GM03348 (cell line): Measurements from ENCODE around the gene FN3KRP.

Experiments
- DNase-seq: peaks from one replicate; pipeline ENCODE4 v3.0.0; 2012; ENCODE audit warnings: low spot score

FN3KRP gene

GRCh38 chr17:82716203-82717010 is at the start of gene FN3KRP:
Gene FN3KRP, plus strand, starts transcription at chr17:82716706. Its CDS starts 50 bp downstream, at chr17:82716756.
- DNase-seq, result peak; percentile 100

GRCh38 chr17:82666931-82667667 is 49.4 kb upstream of the FN3KRP start:
- DNase-seq, result no peak

- no peak for DNase-seq
Observed at GRCh38 chr17:82667668-82668000, 48.9 kb upstream of the FN3KRP start.

- DNase-seq, result no peak
Observed at GRCh38 chr17:82668024-82668630, 48.4 kb upstream of the FN3KRP start.

GRCh38 chr17:82668631-82669099 is 47.8 kb upstream of the FN3KRP start:
- peak; percentile 80 for DNase-seq

GRCh38 chr17:82670661-82671450 is 45.6 kb upstream of the FN3KRP start:
- DNase-seq, result no peak

GRCh38 chr17:82674656-82675475 is 41.6 kb upstream of the FN3KRP start:
- no peak for DNase-seq

- DNase-seq, result no peak
Observed at GRCh38 chr17:82675476-82676245, 40.8 kb upstream of the FN3KRP start.

GRCh38 chr17:82677353-82677925 is 39.1 kb upstream of the FN3KRP start:
- no peak for DNase-seq

- DNase-seq, result no peak
Observed at GRCh38 chr17:82678265-82678891, 38.1 kb upstream of the FN3KRP start.

GRCh38 chr17:82679586-82680465 is 36.7 kb upstream of the FN3KRP start:
- DNase-seq, result no peak

- DNase-seq, result no peak
Observed at GRCh38 chr17:82681547-82681946, 35.0 kb upstream of the FN3KRP start.

GRCh38 chr17:82683534-82683933 is 33.0 kb upstream of the FN3KRP start:
- no peak for DNase-seq

GRCh38 chr17:82684228-82684841 is 32.2 kb upstream of the FN3KRP start:
- DNase-seq, result no peak

GRCh38 chr17:82685291-82685690 is 31.2 kb upstream of the FN3KRP start:
- DNase-seq, result no peak

GRCh38 chr17:82686366-82687324 is 29.9 kb upstream of the FN3KRP start:
- no peak for DNase-seq

GRCh38 chr17:82687375-82687861 is 29.1 kb upstream of the FN3KRP start:
- DNase-seq, result no peak
